Breast epithelium (tissue), 3 donors: ENCODE measurements around the gene LMTK3.

ENCODE experiments used
- POLR2A ChIP-seq: fragments of 450-650 bp; IDR thresholded peaks from one replicate; pipeline ENCODE4 v1.6.1; 2016; ENCODE audit warnings: antibody characterized with exemption, mild to moderate bottlenecking, moderate library complexity
- TF ChIP-seq, protein P1 (sequence below), 3 donors: fragments of 450-650 bp; IDR thresholded peaks; one replicate each; pipeline ENCODE4 v1.5.1; 2016 to 2017; ENCODE audit warnings: antibody characterized with exemption in 3 of 3, mild to moderate bottlenecking in 3 of 3, moderate library complexity in 3 of 3

DNA sequence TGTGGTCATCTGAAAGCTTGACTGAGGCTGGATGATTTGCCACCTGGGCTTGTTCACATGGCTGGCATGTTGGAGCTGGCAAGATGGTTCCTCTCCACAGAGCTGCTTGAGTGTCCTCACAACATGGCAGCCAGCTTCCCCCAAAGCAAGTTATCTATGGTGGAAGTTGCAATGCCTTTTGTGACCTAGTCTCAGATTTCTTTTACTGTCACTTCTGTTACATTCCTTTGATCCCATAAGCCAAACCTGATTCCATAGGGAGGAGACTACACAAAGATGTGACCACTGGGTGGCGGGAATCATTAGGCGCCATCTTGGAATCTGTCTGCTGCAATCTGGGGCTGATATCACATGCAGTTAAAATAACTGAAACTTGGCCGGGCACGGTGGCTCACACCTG lies 17.5 kb upstream of the LMTK3 start:
- no peak for TF ChIP-seq POLR2A
- TF ChIP-seq, protein P1, sequence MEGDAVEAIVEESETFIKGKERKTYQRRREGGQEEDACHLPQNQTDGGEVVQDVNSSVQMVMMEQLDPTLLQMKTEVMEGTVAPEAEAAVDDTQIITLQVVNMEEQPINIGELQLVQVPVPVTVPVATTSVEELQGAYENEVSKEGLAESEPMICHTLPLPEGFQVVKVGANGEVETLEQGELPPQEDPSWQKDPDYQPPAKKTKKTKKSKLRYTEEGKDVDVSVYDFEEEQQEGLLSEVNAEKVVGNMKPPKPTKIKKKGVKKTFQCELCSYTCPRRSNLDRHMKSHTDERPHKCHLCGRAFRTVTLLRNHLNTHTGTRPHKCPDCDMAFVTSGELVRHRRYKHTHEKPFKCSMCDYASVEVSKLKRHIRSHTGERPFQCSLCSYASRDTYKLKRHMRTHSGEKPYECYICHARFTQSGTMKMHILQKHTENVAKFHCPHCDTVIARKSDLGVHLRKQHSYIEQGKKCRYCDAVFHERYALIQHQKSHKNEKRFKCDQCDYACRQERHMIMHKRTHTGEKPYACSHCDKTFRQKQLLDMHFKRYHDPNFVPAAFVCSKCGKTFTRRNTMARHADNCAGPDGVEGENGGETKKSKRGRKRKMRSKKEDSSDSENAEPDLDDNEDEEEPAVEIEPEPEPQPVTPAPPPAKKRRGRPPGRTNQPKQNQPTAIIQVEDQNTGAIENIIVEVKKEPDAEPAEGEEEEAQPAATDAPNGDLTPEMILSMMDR (IDR thresholded peaks at IDR 0.05), result no peak
